Kidney (tissue), 14 donors: ENCODE measurements around the gene PRRC2B. TPM values are rescaled to one million over a fixed set of nuclear protein-coding genes. Genes with fewer than 3 reads are reported as not detected.

ENCODE experiments used
- DNase-seq, 5 donors: peaks; one replicate each; pipeline ENCODE4 v3.0.0-alpha.2; 2013 to 2020
- FAIRE-seq: peaks from 2 replicates; lab custom pipeline; 2012; peaks lifted over from hg19 to GRCh38; lab: Jason Lieb, UNC
- H3K27ac ChIP-seq, 2 donors: one replicate each; pipeline ENCODE4 v1.7.0; 2013; ENCODE audit warnings: low read depth in 2 of 2, low read length in 2 of 2, inconsistent platforms in 1 of 2
- H3K27me3 ChIP-seq: one replicate; pipeline ENCODE4 v1.7.1; 2013; ENCODE audit warnings: low read length, inconsistent platforms; ENCODE audit not compliant: control insufficient read depth, insufficient read depth
- H3K36me3 ChIP-seq, 3 donors: one replicate each; pipeline versions ENCODE4 v1.7.0 to v1.7.1; 2013; ENCODE audit warnings: low read length in 3 of 3, control low read depth in 1 of 3, inconsistent platforms in 1 of 3; ENCODE audit not compliant: insufficient read depth in 3 of 3, control insufficient read depth in 2 of 3
- H3K4me1 ChIP-seq, 3 donors: one replicate each; pipeline versions ENCODE4 v1.7.0 to v1.7.1; 2013; ENCODE audit warnings: low read length in 3 of 3, inconsistent platforms in 1 of 3, low read depth in 1 of 3; ENCODE audit not compliant: control insufficient read depth in 2 of 3, insufficient read depth in 2 of 3
- H3K4me3 ChIP-seq, 3 donors: one replicate each; pipeline versions ENCODE4 v1.7.0 to v1.8.1; 2013; ENCODE audit warnings: low read length in 3 of 3, control low read depth in 1 of 3, inconsistent platforms in 1 of 3
- H3K9ac ChIP-seq, 3 donors: one replicate each; pipeline versions ENCODE4 v1.7.0 to v1.7.1; 2013; ENCODE audit warnings: low read length in 3 of 3, control low read depth in 1 of 3, inconsistent platforms in 1 of 3
- H3K9me3 ChIP-seq, 3 donors: one replicate each; pipeline versions ENCODE4 v1.7.0 to v1.7.1; 2013; ENCODE audit warnings: low read length in 3 of 3, control low read depth in 1 of 3, inconsistent platforms in 1 of 3; ENCODE audit not compliant: control insufficient read depth in 2 of 3, insufficient read depth in 1 of 3
- intact Hi-C: fragments of 100-400 bp; cut with DNase I; formaldehyde crosslinking; loops from one replicate; pipeline ENCODE4 v1.11.1; 2022
- polyA plus RNA-seq: library from polyadenylated mRNA; stranded (reverse); fragments of 350-450 nt; fragmentation: Illumina TruSeq; extraction: RNeasy Lipid Tissue Mini Kit (QIAGEN cat#74804); gene quantifications from one replicate; pipeline ENCODE4 v1.2.3, GENCODE V29; 2014; ENCODE audit warnings: low read depth, low replicate concordance; ENCODE audit not compliant: insufficient read depth
- total RNA-seq: library from RNA; stranded (reverse); fragmentation: NEBNext Ultra II Directional; extraction: Animal tissue kit (Norgen Biotek cat#: 25700); gene quantifications from one replicate; pipeline ENCODE4 v1.2.1, GENCODE V29; 2021
- TF ChIP-seq, protein P1 (sequence below): IDR thresholded peaks from 3 replicates; pipeline ENCODE4 v1.5.1; 2012; ENCODE audit warnings: mild to moderate bottlenecking, moderate library complexity, borderline replicate concordance; ENCODE audit not compliant: insufficient read depth; ENCODE audit errors: extremely low read depth
- donor health status: control.
- donor health status: control.
- donor health status: control.
- donor health status: control.
- donor health status: control.
- donor health status: DM: yes; HTN: yes; CAD: no.
- donor health status: Normal renal cell carcinoma (clear cell type).

Gene PRRC2B
- total and polyA plus RNA-seq, 2 donors from 2014 or later = 37.4 to 227 TPM

DNA sequence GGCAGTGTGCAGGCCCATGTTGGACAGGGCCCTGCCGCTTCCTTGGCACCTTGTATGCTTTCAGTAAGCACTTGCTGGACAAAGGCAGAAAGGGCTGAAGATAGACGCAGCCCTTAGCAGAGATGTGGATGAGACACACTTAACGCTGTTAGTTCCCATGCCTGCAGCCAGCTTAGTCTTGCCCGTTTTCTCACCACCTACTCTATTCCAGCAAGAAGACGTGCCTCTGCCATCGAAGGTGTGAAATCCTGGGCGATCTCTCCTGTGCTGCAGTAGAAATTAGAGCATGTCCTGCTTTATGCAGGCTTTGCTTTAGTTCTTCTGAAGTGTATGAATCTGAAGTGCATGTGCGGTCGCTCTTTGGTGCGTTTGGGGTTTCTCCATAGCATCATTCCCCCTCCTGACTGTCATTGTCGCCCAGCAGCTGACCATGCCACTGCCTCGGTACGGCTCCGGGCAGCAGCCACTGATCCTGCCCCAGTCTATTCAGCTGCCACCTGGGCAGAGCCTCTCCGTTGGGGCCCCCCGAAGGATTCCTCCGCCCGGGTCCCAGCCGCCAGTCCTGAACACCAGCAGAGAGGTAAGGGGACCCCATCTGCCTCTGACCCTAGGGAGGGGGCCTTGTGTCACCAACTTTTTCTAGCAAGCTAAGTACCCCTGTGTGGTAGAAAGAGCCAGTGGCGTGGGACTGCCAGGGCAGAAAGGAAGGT, 97.3 kb downstream of the PRRC2B start:
- DNase-seq (no peak), FAIRE-seq (no peak)
- Histone ChIP-seq H3K4me3 (no peak overlapping the region), H3K36me3 (peaks cover 14 to 80% (median 77%) of the 10 kb centered on the region in 3 donors), H3K27me3 (no peaks in the 10 kb centered on the region), H3K27ac (no peak overlapping the region), H3K9ac (no peak overlapping the region), H3K4me1 (no peaks in the 10 kb centered on the region), H3K9me3 (no peaks in the 10 kb centered on the region)
- TF ChIP-seq, protein P1, sequence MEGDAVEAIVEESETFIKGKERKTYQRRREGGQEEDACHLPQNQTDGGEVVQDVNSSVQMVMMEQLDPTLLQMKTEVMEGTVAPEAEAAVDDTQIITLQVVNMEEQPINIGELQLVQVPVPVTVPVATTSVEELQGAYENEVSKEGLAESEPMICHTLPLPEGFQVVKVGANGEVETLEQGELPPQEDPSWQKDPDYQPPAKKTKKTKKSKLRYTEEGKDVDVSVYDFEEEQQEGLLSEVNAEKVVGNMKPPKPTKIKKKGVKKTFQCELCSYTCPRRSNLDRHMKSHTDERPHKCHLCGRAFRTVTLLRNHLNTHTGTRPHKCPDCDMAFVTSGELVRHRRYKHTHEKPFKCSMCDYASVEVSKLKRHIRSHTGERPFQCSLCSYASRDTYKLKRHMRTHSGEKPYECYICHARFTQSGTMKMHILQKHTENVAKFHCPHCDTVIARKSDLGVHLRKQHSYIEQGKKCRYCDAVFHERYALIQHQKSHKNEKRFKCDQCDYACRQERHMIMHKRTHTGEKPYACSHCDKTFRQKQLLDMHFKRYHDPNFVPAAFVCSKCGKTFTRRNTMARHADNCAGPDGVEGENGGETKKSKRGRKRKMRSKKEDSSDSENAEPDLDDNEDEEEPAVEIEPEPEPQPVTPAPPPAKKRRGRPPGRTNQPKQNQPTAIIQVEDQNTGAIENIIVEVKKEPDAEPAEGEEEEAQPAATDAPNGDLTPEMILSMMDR = no peak
- intact Hi-C loops = no loop called here

DNA sequence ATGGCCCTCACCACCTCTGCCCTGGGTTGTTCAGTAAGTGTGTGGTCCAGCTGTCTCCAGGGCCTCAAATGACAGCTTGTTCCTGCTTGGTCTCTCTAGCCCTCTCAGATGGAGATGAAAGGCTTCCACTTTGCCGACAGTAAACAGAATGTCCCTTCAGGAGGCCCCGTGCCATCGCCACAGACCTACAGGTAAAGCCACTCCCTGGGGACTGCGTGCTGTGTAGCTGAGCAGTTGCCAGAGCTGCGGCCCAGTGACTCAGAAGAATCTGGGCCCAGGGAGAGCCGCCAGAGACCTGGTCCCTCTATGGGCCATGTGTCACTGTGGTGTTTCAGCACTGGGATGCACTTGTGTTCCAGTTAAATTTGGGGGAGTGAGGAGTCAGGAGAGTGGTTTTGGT, 98.2 kb downstream of the PRRC2B start:
- Histone ChIP-seq H3K27me3 (no peaks in the 10 kb centered on the region), H3K4me1 (peaks cover 0 to 2% (median 0%) of the 10 kb centered on the region in 3 donors), H3K4me3 (no peak overlapping the region), H3K27ac (no peak overlapping the region), H3K9me3 (no peaks in the 10 kb centered on the region), H3K36me3 (peaks cover 12 to 80% (median 74%) of the 10 kb centered on the region in 3 donors), H3K9ac (no peak overlapping the region)
- intact Hi-C loops = no loop called here
- DNase-seq (no peak), FAIRE-seq (no peak)
- TF ChIP-seq, protein P1 = no peak

DNA sequence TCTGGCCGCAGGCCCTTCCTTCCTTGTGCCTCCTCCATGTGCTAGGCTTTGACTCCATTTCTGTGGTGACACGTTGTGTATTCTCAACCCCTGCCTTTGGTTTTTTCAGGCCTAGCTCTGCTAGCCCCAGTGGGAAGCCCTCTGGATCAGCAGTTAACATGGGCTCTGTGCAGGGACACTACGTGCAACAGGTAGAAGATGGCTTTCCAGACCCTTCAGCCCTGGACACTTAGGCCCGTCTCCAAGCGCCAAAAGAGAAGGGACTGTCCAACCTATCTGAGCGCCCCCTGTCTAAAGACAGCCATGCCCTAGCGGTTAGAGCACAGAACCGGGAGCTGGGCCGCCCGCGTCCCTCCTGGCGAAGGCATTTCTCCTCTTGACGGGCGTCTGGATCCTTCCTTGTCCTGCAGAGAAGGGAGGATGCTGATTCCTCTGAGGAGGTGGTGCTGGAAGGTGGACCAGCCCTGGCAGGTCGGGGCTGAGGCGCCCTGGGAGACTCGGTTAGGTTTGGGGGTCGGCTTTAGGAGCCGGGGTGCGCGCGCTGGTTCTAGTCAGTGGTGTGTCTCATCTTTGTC, 100.5 kb downstream of the PRRC2B start:
- Histone ChIP-seq H3K9ac (no peak overlapping the region), H3K27me3 (no peaks in the 10 kb centered on the region), H3K9me3 (no peaks in the 10 kb centered on the region), H3K36me3 (peaks cover 12 to 81% (median 66%) of the 10 kb centered on the region in 3 donors), H3K4me3 (no peak overlapping the region), H3K27ac (no peak overlapping the region), H3K4me1 (peaks cover 0 to 6% (median 4%) of the 10 kb centered on the region in 3 donors)
- FAIRE-seq (no peak), DNase-seq (no peak)
- TF ChIP-seq, protein P1 = no peak
- intact Hi-C loops = no loop called here
